ENCODE measurements around the gene GALM. TPM values are rescaled to one million over a fixed set of nuclear protein-coding genes. Genes with fewer than 3 reads are reported as not detected.

Gene GALM
- total RNA-seq (2022) (9.1 and 11.3 TPM in 2 replicates), Bru-seq, nascent RNA (percentile 41 among the genes with signal in this experiment), BruChase-seq, experiment 1, labeled RNA remaining after a 6-hour chase (percentile 45 among the genes with signal in this experiment), BruChase-seq, experiment 2, labeled RNA remaining after a 2-hour chase (percentile 39 among the genes with signal in this experiment)
- long read RNA-seq, transcript GALM-201 (7 exons, 2,484 nt), result major isoform, 37 of 43 reads
- long read RNA-seq, partial matches to known transcripts, result 4 of 43 reads
- long read RNA-seq, other reads (novel, unspliced or antisense), result 2 of 43 reads

GRCh38 chr2:38665854-38666555 is at the start of gene GALM:
Gene GALM (plus strand): TSS chr2:38666114. CDS start chr2:38666162, 48 bp downstream.
- intact Hi-C loops (cut with micrococcal nuclease; ENCODE audit: unreplicated experiment), result loop anchor here (1.0 kb wide), 1 partner anchor 67 kb away; no protein-coding TSS in a partner anchor
- H3K27ac Mint-ChIP-seq (ENCODE audit: unreplicated experiment), result peak within 1 kb of the TSS; percentile 55

GRCh38 chr2:38617301-38617700 is 48.6 kb upstream of the GALM start:
- CTCF ChIA-PET, result no interaction called here
- DNase-seq, result no peak
- no TSS peak for BruUV-seq (replicated peaks)
- Mint-ChIP-seq H3K27ac (ENCODE audit: unreplicated experiment) (no peak overlapping the region), H3K27me3 (ENCODE audit: unreplicated experiment) (peaks cover 9% of the 10 kb centered on the region), H3K36me3 (ENCODE audit: insufficient read depth, unreplicated experiment) (no peaks in the 10 kb centered on the region), H3K9me3 (ENCODE audit: low read depth, unreplicated experiment) (no peaks in the 10 kb centered on the region), H3K4me1 (ENCODE audit: low read depth, unreplicated experiment) (no peaks in the 10 kb centered on the region), H3K4me3 (ENCODE audit: low read depth, unreplicated experiment) (no peak overlapping the region)
- intact Hi-C loops (cut with micrococcal nuclease; ENCODE audit: unreplicated experiment), result no loop called here
- TF ChIP-seq CTCF (IDR thresholded peaks at IDR 0.05; ENCODE audit: unreplicated experiment), result no peak

More at GRCh38 chr2:38665854-38666555, at the start of gene GALM:
- no TSS peak for BruUV-seq (replicated peaks)
- Mint-ChIP-seq H3K36me3 (ENCODE audit: insufficient read depth, unreplicated experiment) (peaks cover 10% of the 10 kb centered on the region), H3K9me3 (ENCODE audit: low read depth, unreplicated experiment) (no peaks in the 10 kb centered on the region), H3K4me3 (ENCODE audit: low read depth, unreplicated experiment) (peak within 1 kb of the TSS; percentile 72), H3K27me3 (ENCODE audit: unreplicated experiment) (no peaks in the 10 kb centered on the region), H3K4me1 (ENCODE audit: low read depth, unreplicated experiment) (peaks cover 11% of the 10 kb centered on the region)
- no peak for TF ChIP-seq CTCF (IDR thresholded peaks at IDR 0.05; ENCODE audit: unreplicated experiment)
- DNase-seq, result peak; percentile 83
- CTCF ChIA-PET, result interaction anchor here (0.7 to 1.0 kb wide), 3 partner anchors 25 to 85 kb away, joined by 3 to 6 read pairs (median 5); partner anchors contain the start of gene SRSF7

GRCh38 chr2:38619458-38620164 is 46.3 kb upstream of the GALM start:
- CTCF ChIA-PET, result interaction anchor here (0.6 to 1.1 kb wide), 2 partner anchors 33 to 255 kb away, joined by 3 to 10 read pairs; no protein-coding TSS in a partner anchor
- no TSS peak for BruUV-seq (replicated peaks)
- TF ChIP-seq CTCF (IDR thresholded peaks at IDR 0.05; ENCODE audit: unreplicated experiment), result no peak
- Mint-ChIP-seq H3K4me1 (ENCODE audit: low read depth, unreplicated experiment) (no peaks in the 10 kb centered on the region), H3K36me3 (ENCODE audit: insufficient read depth, unreplicated experiment) (no peaks in the 10 kb centered on the region), H3K27me3 (ENCODE audit: unreplicated experiment) (peaks cover 9% of the 10 kb centered on the region), H3K27ac (ENCODE audit: unreplicated experiment) (no peak overlapping the region), H3K4me3 (ENCODE audit: low read depth, unreplicated experiment) (no peak overlapping the region), H3K9me3 (ENCODE audit: low read depth, unreplicated experiment) (no peaks in the 10 kb centered on the region)
- DNase-seq, result no peak
- intact Hi-C loops (cut with micrococcal nuclease; ENCODE audit: unreplicated experiment), result no loop called here

- intact Hi-C loops (cut with micrococcal nuclease; ENCODE audit: unreplicated experiment), result no loop called here
- no peaks in the 10 kb centered on the region for H3K9me3 Mint-ChIP-seq (ENCODE audit: low read depth, unreplicated experiment)
- H3K36me3 Mint-ChIP-seq (ENCODE audit: insufficient read depth, unreplicated experiment), result no peaks in the 10 kb centered on the region
- H3K4me1 Mint-ChIP-seq (ENCODE audit: low read depth, unreplicated experiment), result no peaks in the 10 kb centered on the region
- no peak for DNase-seq
- no peak overlapping the region for H3K4me3 Mint-ChIP-seq (ENCODE audit: low read depth, unreplicated experiment)
- H3K27me3 Mint-ChIP-seq (ENCODE audit: unreplicated experiment), result peaks cover 9% of the 10 kb centered on the region
- no peak overlapping the region for H3K27ac Mint-ChIP-seq (ENCODE audit: unreplicated experiment)
- CTCF ChIA-PET, result interaction anchor here (1.1 kb wide), 1 partner anchor 33 kb away, joined by 3 read pairs; no protein-coding TSS in a partner anchor
- no peak for TF ChIP-seq CTCF (IDR thresholded peaks at IDR 0.05; ENCODE audit: unreplicated experiment)
- no TSS peak for BruUV-seq (replicated peaks)
Observed at GRCh38 chr2:38620282-38620977, 45.5 kb upstream of the GALM start.

All from Calu3 (cell line).